K562 (cell line): Measurements from ENCODE around the gene SNX10. TPM values are rescaled to one million over a fixed set of nuclear protein-coding genes. Genes with fewer than 3 reads are reported as not detected.

Source experiments
- ATAC-seq: fragments of 200-7000 bp; cut with Tn5 transposase; 3 replicates; pipeline ENCODE4 v1.9.1; 2020; ENCODE audit warnings: moderate library complexity
- BruUV-seq: library from RNA; stranded (reverse); fragments of 400-500 nt; replicated peaks from 2 replicates; lab custom pipeline; 2021; lab: Mats Ljungman, UMichigan
- CTCF ChIA-PET: fragments of 300-600 bp; formaldehyde crosslinking; extraction: SDS; loops from one replicate; lab custom pipeline; 2021; ENCODE audit warnings: low intra/inter-chr PET ratio; lab: Yijun Ruan, JAX
- POLR2A ChIA-PET: fragments of 300-600, 350-650 bp; sonication (Branson Sonifier 250); formaldehyde crosslinking; extraction: SDS; loops from one replicate; lab custom pipeline; 2021; ENCODE audit warnings: antibody characterized with exemption, inconsistent platforms; lab: Yijun Ruan, JAX
- DNase-seq, 4 experiments: peaks; one replicate each; pipeline versions ENCODE4 v3.0.0 to v3.0.0-alpha.2; 2011 to 2018; ENCODE audit warnings: low spot score in 3 of 4, mixed read lengths in 3 of 4; ENCODE audit errors: extremely low read depth in 1 of 4
- FAIRE-seq: peaks from 2 replicates; lab custom pipeline; 2011; peaks lifted over from hg19 to GRCh38; lab: Jason Lieb, UNC
- H2AFZ ChIP-seq: 2 replicates; pipeline ENCODE4 v1.6.0; 2011; ENCODE audit warnings: low read depth, low read length, control low read depth, inconsistent platforms
- H3K27ac ChIP-seq: fragments of 200-600 bp; 3 replicates; pipeline ENCODE4 v1.8.0; 2011; ENCODE audit warnings: low read depth, mild to moderate bottlenecking, control low read depth, inconsistent platforms, low read length, moderate library complexity, mixed read lengths; ENCODE audit errors: extremely low read depth
- H3K27me3 ChIP-seq, 2 experiments: fragments of 300-600 bp in 1 of 2; 2 replicates in 1 of 2; 3 replicates in 1 of 2; pipeline versions ENCODE4 v1.6.0 to v1.8.0; 2011; ENCODE audit warnings: inconsistent platforms in 2 of 2, low read length in 2 of 2, mild to moderate bottlenecking in 1 of 2, mixed read lengths in 1 of 2, moderate library complexity in 1 of 2; ENCODE audit not compliant: control insufficient read depth in 2 of 2, insufficient read depth in 2 of 2
- H3K36me3 ChIP-seq: fragments of 300-600 bp; 3 replicates; pipeline ENCODE4 v1.8.0; 2011; ENCODE audit warnings: mild to moderate bottlenecking, low read length, inconsistent platforms; ENCODE audit not compliant: control insufficient read depth, insufficient read depth
- H3K4me1 ChIP-seq, 2 experiments: fragments of 200-600 bp in 1 of 2; replicated peaks in 1 of 2; 2 replicates in 1 of 2; 3 replicates in 1 of 2; pipeline versions ENCODE4 v1.5.1 to v1.8.0; 2011; ENCODE audit warnings: inconsistent platforms in 2 of 2, low read length in 2 of 2, mild to moderate bottlenecking in 1 of 2, mixed read lengths in 1 of 2, moderate library complexity in 1 of 2; ENCODE audit not compliant: control insufficient read depth in 2 of 2, insufficient read depth in 2 of 2
- H3K4me2 ChIP-seq: 2 replicates; pipeline ENCODE4 v1.6.1; 2011; ENCODE audit warnings: low read length, control low read depth, inconsistent platforms, mixed read lengths; ENCODE audit not compliant: insufficient read depth
- H3K4me3 ChIP-seq: fragments of 200-600 bp; sonication (generic), shearing (Covaris generic); 2 replicates; pipeline ENCODE4 v1.5.1; 2016; ENCODE audit warnings: control low read depth, inconsistent platforms
- H3K79me2 ChIP-seq: fragments of 200-600 bp; 3 replicates; pipeline ENCODE4 v1.8.0; 2011; ENCODE audit warnings: low read length, inconsistent platforms; ENCODE audit not compliant: control insufficient read depth, insufficient read depth
- H3K9ac ChIP-seq, 2 experiments: 2 replicates each; pipeline versions ENCODE4 v1.6.0 to v1.6.1; 2011; ENCODE audit warnings: low read depth in 2 of 2, low read length in 2 of 2, control low read depth in 1 of 2, inconsistent platforms in 1 of 2, mild to moderate bottlenecking in 1 of 2, mixed read lengths in 1 of 2; ENCODE audit not compliant: insufficient read depth in 1 of 2
- H3K9me1 ChIP-seq: one replicate; pipeline ENCODE4 v1.6.0; 2011; ENCODE audit warnings: inconsistent platforms, mild to moderate bottlenecking, low read length, moderate library complexity; ENCODE audit not compliant: control insufficient read depth, insufficient read depth
- H3K9me3 ChIP-seq: replicated peaks from 2 replicates; pipeline ENCODE4 v1.5.1; 2011; ENCODE audit warnings: low read depth, low read length, inconsistent platforms; ENCODE audit not compliant: control insufficient read depth, insufficient read depth
- H4K20me1 ChIP-seq: replicated peaks from 2 replicates; pipeline ENCODE4 v1.6.1; 2011; ENCODE audit warnings: low read length, inconsistent platforms, mixed read lengths; ENCODE audit not compliant: control insufficient read depth, insufficient read depth
- CEBPB ChIP-seq: fragments of 450-650 bp; IDR thresholded peaks from 2 replicates; pipeline ENCODE4 v1.6.1; 2016; ENCODE audit warnings: missing genetic modification characterization, missing compliant biosample characterization
- HDAC3 ChIP-seq: fragments of 450-650 bp; IDR thresholded peaks from 2 replicates; pipeline ENCODE4 v1.6.1; 2018; ENCODE audit warnings: borderline replicate concordance, mild to moderate bottlenecking, moderate library complexity; ENCODE audit not compliant: partially characterized antibody
- HMG20B ChIP-seq: fragments of 250-450 bp; sonication (Bioruptor Pico); IDR thresholded peaks from 2 replicates; pipeline ENCODE4 v1.5.0; 2021; ENCODE audit warnings: mild to moderate bottlenecking
- KHSRP ChIP-seq: fragments of 450-650 bp; IDR thresholded peaks from 2 replicates; pipeline ENCODE4 v1.6.1; 2017
- MAZ ChIP-seq, 2 experiments: fragments of 450-650 bp in 1 of 2; sonication (generic) in 1 of 2; formaldehyde crosslinking; IDR thresholded peaks in 1 of 2; conservative IDR thresholded peaks in 1 of 2; 2 replicates each; pipeline versions ENCODE4 v1.4.0 to v1.5.0; 2020; ENCODE audit warnings: mild to moderate bottlenecking in 1 of 2, missing genetic modification reagents in 1 of 2
- MTA1 ChIP-seq: fragments of 450-650 bp; IDR thresholded peaks from 2 replicates; pipeline ENCODE4 v1.6.1; 2017; ENCODE audit warnings: borderline replicate concordance
- MTA2 ChIP-seq: fragments of 450-650 bp; IDR thresholded peaks from 2 replicates; pipeline ENCODE4 v1.6.1; 2016; ENCODE audit warnings: low read depth
- NCOA2 ChIP-seq, 2 experiments: fragments of 450-650 bp; IDR thresholded peaks; 2 replicates each; pipeline ENCODE4 v1.6.1; 2018; ENCODE audit warnings: mild to moderate bottlenecking in 2 of 2, moderate library complexity in 1 of 2; ENCODE audit not compliant: partially characterized antibody in 2 of 2
- NCOA4 ChIP-seq: fragments of 450-650 bp; IDR thresholded peaks from 2 replicates; pipeline ENCODE4 v1.6.1; 2018; ENCODE audit warnings: mild to moderate bottlenecking; ENCODE audit not compliant: partially characterized antibody
- PTBP1 ChIP-seq: fragments of 200-400 bp; formaldehyde crosslinking; IDR thresholded peaks from 2 replicates; pipeline ENCODE4 v1.6.1; 2017; ENCODE audit warnings: low read depth, low read length
- PTRF ChIP-seq: fragments of 450-650 bp; IDR thresholded peaks from 2 replicates; pipeline ENCODE4 v1.6.1; 2016; ENCODE audit warnings: mild to moderate bottlenecking, missing genetic modification characterization, missing compliant biosample characterization
- SIN3A ChIP-seq, 2 experiments: fragments of 150-350 bp in 1 of 2; IDR thresholded peaks; 2 replicates each; pipeline ENCODE4 v1.6.1; 2011 to 2016; ENCODE audit warnings: borderline replicate concordance in 2 of 2, low read depth in 2 of 2, low read length in 2 of 2, mild to moderate bottlenecking in 2 of 2, moderate library complexity in 2 of 2; ENCODE audit not compliant: control insufficient read depth in 1 of 2
- ZNF583 ChIP-seq: fragments of 250-450 bp; sonication (Bioruptor Pico); IDR thresholded peaks from 2 replicates; pipeline ENCODE4 v1.4.0; 2020
- ZNF780A ChIP-seq: fragments of 250-450 bp; sonication (Bioruptor Pico); IDR thresholded peaks from 2 replicates; pipeline ENCODE4 v1.5.0; 2021; ENCODE audit warnings: mild to moderate bottlenecking
- WGBS: fragments of 100-300 bp; shearing (Covaris generic); methylation state at CpG from one replicate; pipeline ENCODE4 v1.1.6; 2016; ENCODE audit warnings: low coverage, mixed read lengths; ENCODE audit not compliant: insufficient coverage; ENCODE audit errors: missing lambda C conversion rate; 5-methylcytosine and 5-hydroxymethylcytosine counted together
- in situ Hi-C: fragments of 300-500 bp; cut with MboI; formaldehyde crosslinking; loops from 4 replicates; pipeline ENCODE4 v1.15.0; 2018; ENCODE audit warnings: inconsistent platforms, mixed read lengths
- intact Hi-C: fragments of 100-400 bp; cut with micrococcal nuclease; formaldehyde crosslinking; loops from 2 replicates; pipeline ENCODE4 v1.14.2; 2022
- polyA plus RNA-seq, 8 experiments: library from polyadenylated mRNA; depleted of rRNA in 4 of 8; stranded (reverse) in 5 of 8; unstranded in 3 of 8; fragments of >200 nt; fragmentation: Nextera tagmentation in 2 of 8; fragmentation: Illumina TruSeq in 1 of 8; extraction: Ambion mirVana in 2 of 8; extraction: Trizol in 1 of 8; gene quantifications; 2 replicates each; pipeline versions ENCODE4 v1.2.1 to v1.2.3, GENCODE V29; 2011 to 2014; ENCODE audit warnings: inconsistent platforms in 1 of 8, missing spikeins in 1 of 8
- total RNA-seq, 7 experiments: library from RNA; depleted of rRNA in 6 of 7; stranded (reverse); fragments of >200 nt in 6 of 7; fragmentation: Illumina TruSeq in 2 of 7; extraction: Trizol in 2 of 7; gene quantifications; 2 replicates each; pipeline versions ENCODE4 v1.2.1 to v1.2.3, GENCODE V29; 2011 to 2021; ENCODE audit warnings: low replicate concordance in 1 of 7
- TF ChIP-seq, protein P1 (sequence below), 2 experiments: fragments of 450-650 bp in 1 of 2; sonication (generic) in 1 of 2; formaldehyde crosslinking; conservative IDR thresholded peaks; 2 replicates each; pipeline versions ENCODE4 v1.4.0 to v1.8.1; 2020 to 2022; ENCODE audit warnings: mild to moderate bottlenecking in 1 of 2, missing genetic modification reagents in 1 of 2

Gene SNX10
- total and polyA plus RNA-seq, 9 of the 15 experiments (the other 6 are each of a cell fraction or from before 2014, with no cell fraction given) = 6.9 to 16.5 (median 11.5) TPM

DNA sequence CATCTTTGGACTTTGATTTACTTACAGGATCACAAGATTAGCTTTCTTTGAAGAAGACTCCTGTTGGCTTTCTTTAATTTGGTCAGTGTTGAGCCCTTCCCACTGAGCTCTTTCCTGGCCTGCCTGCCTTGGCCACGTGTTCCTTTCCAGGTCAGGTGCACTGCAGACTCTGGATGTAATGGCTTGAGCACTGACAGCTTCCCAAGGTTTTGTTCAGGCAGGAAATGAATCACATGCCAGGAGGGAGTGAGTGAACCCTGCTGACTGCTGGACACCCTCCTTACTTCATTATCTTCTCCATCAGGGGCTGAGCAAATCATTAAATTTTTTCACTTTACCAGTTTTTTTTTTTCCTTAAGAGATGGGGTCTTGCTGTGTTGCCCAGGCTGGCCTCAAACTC, 29.8 kb downstream of the SNX10 start (continued):
- TF ChIP-seq PTRF (tag) = no peak

DNA sequence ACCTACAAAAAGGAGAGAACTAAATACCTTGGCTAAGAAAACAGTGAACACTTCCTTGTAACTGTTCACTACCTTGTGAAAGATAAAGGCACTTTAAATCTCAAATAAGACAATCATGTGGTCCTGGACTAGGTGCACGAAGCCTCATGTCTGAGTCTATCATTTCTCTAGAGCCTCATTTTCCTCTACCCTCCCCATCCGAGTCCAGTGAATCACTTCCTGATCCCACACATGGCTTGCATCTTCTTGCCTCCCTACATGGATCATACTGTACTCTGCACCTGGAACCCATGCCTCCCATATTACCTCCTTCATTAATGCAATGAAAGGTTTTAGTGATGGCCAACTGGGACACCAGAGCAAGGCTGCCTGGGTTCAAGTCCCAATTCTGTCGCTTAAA, 34.5 kb downstream of the SNX10 start:
- Histone ChIP-seq H3K27me3 (no peaks in the 10 kb centered on the region), H3K9ac (no peak overlapping the region), H3K36me3 (no peaks in the 10 kb centered on the region), H3K4me3 (no peak overlapping the region), H3K9me3 (no peaks in the 10 kb centered on the region), H4K20me1 (no peaks in the 10 kb centered on the region), H3K79me2 (no peaks in the 10 kb centered on the region), H2AFZ (no peak overlapping the region), H3K9me1 (no peaks in the 10 kb centered on the region), H3K4me2 (no peak overlapping the region), H3K4me1 (peaks cover 6 to 9% of the 10 kb centered on the region in 2 experiments; a peak in 4 of 5 replicates), H3K27ac (no peak overlapping the region)
- ChIA-PET POLR2A (no interaction called here), CTCF (no interaction called here)
- no TSS peak for BruUV-seq
- ATAC-seq (no peak), FAIRE-seq (no peak), DNase-seq (no peak)
- 58% methylated on average over 3 of the region's 3 CpGs for WGBS
- in situ Hi-C loops = no loop called here
- intact Hi-C loops = no loop called here
- TF ChIP-seq SIN3A (IDR thresholded peaks at IDR 0.05; ENCODE audit: borderline replicate concordance in 2 of 2, control insufficient read depth in 1 of 2, low read depth in 2 of 2, low read length in 2 of 2) (no peak), NCOA4 (no peak), NCOA2 (IDR thresholded peaks at IDR 0.05; ENCODE audit: partially characterized antibody in 2 of 2) (no peak), HMG20B (no peak), ZNF780A (CRISPR knock-in tag) (no peak), KHSRP (no peak), MTA1 (no peak), MAZ (CRISPR knock-in tag; conservative IDR thresholded peaks at IDR 0.05 in 1 of 2, IDR thresholded peaks at IDR 0.05 in 1 of 2) (no peak), CEBPB (tag) (no peak), HDAC3 (no peak), PTBP1 (no peak), MTA2 (no peak), ZNF583 (CRISPR knock-in tag) (no peak)
- TF ChIP-seq, protein P1, sequence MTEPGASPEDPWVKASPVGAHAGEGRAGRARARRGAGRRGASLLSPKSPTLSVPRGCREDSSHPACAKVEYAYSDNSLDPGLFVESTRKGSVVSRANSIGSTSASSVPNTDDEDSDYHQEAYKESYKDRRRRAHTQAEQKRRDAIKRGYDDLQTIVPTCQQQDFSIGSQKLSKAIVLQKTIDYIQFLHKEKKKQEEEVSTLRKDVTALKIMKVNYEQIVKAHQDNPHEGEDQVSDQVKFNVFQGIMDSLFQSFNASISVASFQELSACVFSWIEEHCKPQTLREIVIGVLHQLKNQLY (CRISPR knock-in tag; conservative IDR thresholded peaks at IDR 0.05) = no peak
